ENCODE data around the gene PSMB2. TPM values are rescaled to one million over a fixed set of nuclear protein-coding genes. Genes with fewer than 3 reads are reported as not detected.

PSMB2 gene
- total RNA-seq, 1 donor from 2014 or later, result 54.5 TPM

- ATAC-seq (ENCODE audit: low read depth) (no peak), DNase-seq (no peak)
- CTCF ChIA-PET, result no interaction called here
- no peaks in the 10 kb centered on the region for H3K36me3 Mint-ChIP-seq (ENCODE audit: low read depth)
- POLR2A ChIA-PET, result interaction anchor here (1.0 kb wide), 1 partner anchor 8 kb away, joined by 6 read pairs; no protein-coding TSS in a partner anchor
- intact Hi-C loops (cut with micrococcal nuclease), result no loop called here
- no peak overlapping the region for H3K27ac Mint-ChIP-seq
- no peaks in the 10 kb centered on the region for H3K4me1 Mint-ChIP-seq
- TF ChIP-seq CTCF (IDR thresholded peaks at IDR 0.05), result no peak
- H3K9me3 Mint-ChIP-seq, result no peaks in the 10 kb centered on the region
- peaks cover 26% of the 10 kb centered on the region for H3K27me3 Mint-ChIP-seq
- no peak overlapping the region for H3K4me3 Mint-ChIP-seq
Observed at GRCh38 chr1:35650416-35650815, 9.1 kb upstream of the PSMB2 start.

GRCh38 chr1:35646043-35646442 is 4.7 kb upstream of the PSMB2 start:
- no peak overlapping the region for H3K27ac Mint-ChIP-seq
- no peak for TF ChIP-seq CTCF (IDR thresholded peaks at IDR 0.05)
- intact Hi-C loops (cut with micrococcal nuclease), result no loop called here
- no peak overlapping the region for H3K4me3 Mint-ChIP-seq
- peaks cover 8% of the 10 kb centered on the region for H3K36me3 Mint-ChIP-seq (ENCODE audit: low read depth)
- CTCF ChIA-PET, result no interaction called here
- DNase-seq, result no peak
- H3K4me1 Mint-ChIP-seq, result peaks cover 8% of the 10 kb centered on the region
- POLR2A ChIA-PET, result no interaction called here
- peaks cover 27% of the 10 kb centered on the region for H3K27me3 Mint-ChIP-seq
- no peaks in the 10 kb centered on the region for H3K9me3 Mint-ChIP-seq
- no peak for ATAC-seq (ENCODE audit: low read depth)

GRCh38 chr1:35644204-35644603 is 2.9 kb upstream of the PSMB2 start:
- Mint-ChIP-seq H3K4me3 (peak overlapping the region; percentile 0), H3K27me3 (peaks cover 27% of the 10 kb centered on the region), H3K27ac (no peak overlapping the region), H3K36me3 (ENCODE audit: low read depth) (peaks cover 8% of the 10 kb centered on the region), H3K9me3 (no peaks in the 10 kb centered on the region), H3K4me1 (peaks cover 22% of the 10 kb centered on the region)
- intact Hi-C loops (cut with micrococcal nuclease), result loop anchor here (5.0 kb wide), 1 partner anchor 87 kb away; the partner anchor contains the start of genes KIAA0319L and NCDN
- ATAC-seq (ENCODE audit: low read depth) (no peak), DNase-seq (no peak)
- ChIA-PET POLR2A (no interaction called here), CTCF (interaction anchor here (0.7 kb wide), 1 partner anchor 32 kb away, joined by 3 read pairs; no protein-coding TSS in a partner anchor)
- no peak for TF ChIP-seq CTCF (IDR thresholded peaks at IDR 0.05)

- H3K27ac Mint-ChIP-seq, result peak overlapping the region; percentile 99
- ATAC-seq (ENCODE audit: low read depth), result no peak
- peaks cover 10% of the 10 kb centered on the region for H3K36me3 Mint-ChIP-seq (ENCODE audit: low read depth)
- DNase-seq, result no peak
- H3K4me3 Mint-ChIP-seq, result peak overlapping the region; percentile 100
- H3K27me3 Mint-ChIP-seq, result peaks cover 23% of the 10 kb centered on the region
- ChIA-PET CTCF (interaction anchor here (0.9 kb wide), 1 partner anchor 73 kb away, joined by 3 read pairs; no protein-coding TSS in a partner anchor), POLR2A (interaction anchor here (0.6 to 1.2 kb wide), 5 partner anchors 8 to 289 kb away, joined by 4 to 10 read pairs (median 6); partner anchors contain the start of gene CLSPN)
- no peak for TF ChIP-seq CTCF (IDR thresholded peaks at IDR 0.05)
- intact Hi-C loops (cut with micrococcal nuclease), result loop anchor here (5.0 kb wide), 1 partner anchor 85 kb away; the partner anchor contains the start of genes KIAA0319L and NCDN
- no peaks in the 10 kb centered on the region for H3K9me3 Mint-ChIP-seq
- H3K4me1 Mint-ChIP-seq, result peaks cover 35% of the 10 kb centered on the region
Observed at GRCh38 chr1:35642471-35642955, 1.2 kb upstream of the PSMB2 start.

- CTCF ChIA-PET, result no interaction called here
- H3K4me1 Mint-ChIP-seq, result peaks cover 42% of the 10 kb centered on the region
- H3K27me3 Mint-ChIP-seq, result peaks cover 10% of the 10 kb centered on the region
- peak overlapping the region; percentile 100 for H3K4me3 Mint-ChIP-seq
- intact Hi-C loops (cut with micrococcal nuclease), result loop anchor here (1.0 to 5.0 kb wide), 4 partner anchors 63 to 129 kb away; partner anchors contain the start of genes C1orf216, CLSPN, KIAA0319L and NCDN
- POLR2A ChIA-PET, result interaction anchor here (0.7 kb wide), 1 partner anchor 129 kb away, joined by 3 read pairs; no protein-coding TSS in a partner anchor
- peaks cover 19% of the 10 kb centered on the region for H3K36me3 Mint-ChIP-seq (ENCODE audit: low read depth)
- no peak for DNase-seq
- no peak for ATAC-seq (ENCODE audit: low read depth)
- H3K27ac Mint-ChIP-seq, result peak overlapping the region; percentile 99
- H3K9me3 Mint-ChIP-seq, result no peaks in the 10 kb centered on the region
- no peak for TF ChIP-seq CTCF (IDR thresholded peaks at IDR 0.05)
Observed at GRCh38 chr1:35640380-35641232, 720 bp downstream of the PSMB2 start.
